ENCODE measurements around the gene SF3A1. TPM values are rescaled to one million over a fixed set of nuclear protein-coding genes. Genes with fewer than 3 reads are reported as not detected.
A peak's percentile ranks its signal among the peaks of the same experiment; 100 is the strongest.

Gene SF3A1
- total RNA-seq, 1 donor from 2014 or later: 157 TPM

DNA sequence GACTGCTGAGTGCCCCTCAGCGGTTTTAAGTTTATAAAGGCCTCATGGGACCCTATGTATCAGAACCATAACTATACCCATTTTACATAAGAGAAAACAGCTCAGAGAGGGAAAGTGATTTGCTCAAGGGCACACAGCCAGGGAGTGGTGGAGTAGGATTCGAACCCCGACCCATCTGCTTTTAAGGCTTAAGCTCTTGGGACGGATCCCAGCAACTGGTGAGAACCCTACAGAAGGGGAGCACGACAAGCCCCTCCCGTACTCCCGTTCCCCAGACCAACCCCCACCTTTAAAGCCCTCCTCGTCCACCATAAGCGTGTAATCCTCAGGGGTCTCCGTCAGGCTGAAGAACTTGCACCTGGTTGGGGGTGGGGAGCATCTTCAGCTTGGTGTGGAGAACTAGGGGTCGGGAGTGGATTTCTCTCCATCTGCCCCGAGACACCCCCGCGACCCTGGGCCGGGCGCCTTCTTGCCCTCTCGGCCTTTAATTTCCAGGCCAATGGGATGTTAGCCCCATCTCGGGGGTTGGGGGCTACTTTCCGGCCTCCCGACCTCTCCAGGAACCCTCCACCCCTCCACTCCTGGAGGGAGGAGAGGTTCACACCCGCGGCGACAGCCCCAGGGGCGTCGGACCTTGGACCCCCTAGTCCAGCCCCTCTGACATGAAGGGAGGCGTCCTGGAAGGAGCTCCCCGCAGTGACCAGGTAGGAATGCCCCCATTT, 68.1 kb downstream of the SF3A1 start:
- H3K4me1 Mint-ChIP-seq (ENCODE audit: low read depth, unreplicated experiment): no peaks in the 10 kb centered on the region
- no peaks in the 10 kb centered on the region for H3K36me3 Mint-ChIP-seq (ENCODE audit: unreplicated experiment)
- H3K27me3 Mint-ChIP-seq (ENCODE audit: unreplicated experiment): peaks cover 4% of the 10 kb centered on the region
- TF ChIP-seq, protein P1, sequence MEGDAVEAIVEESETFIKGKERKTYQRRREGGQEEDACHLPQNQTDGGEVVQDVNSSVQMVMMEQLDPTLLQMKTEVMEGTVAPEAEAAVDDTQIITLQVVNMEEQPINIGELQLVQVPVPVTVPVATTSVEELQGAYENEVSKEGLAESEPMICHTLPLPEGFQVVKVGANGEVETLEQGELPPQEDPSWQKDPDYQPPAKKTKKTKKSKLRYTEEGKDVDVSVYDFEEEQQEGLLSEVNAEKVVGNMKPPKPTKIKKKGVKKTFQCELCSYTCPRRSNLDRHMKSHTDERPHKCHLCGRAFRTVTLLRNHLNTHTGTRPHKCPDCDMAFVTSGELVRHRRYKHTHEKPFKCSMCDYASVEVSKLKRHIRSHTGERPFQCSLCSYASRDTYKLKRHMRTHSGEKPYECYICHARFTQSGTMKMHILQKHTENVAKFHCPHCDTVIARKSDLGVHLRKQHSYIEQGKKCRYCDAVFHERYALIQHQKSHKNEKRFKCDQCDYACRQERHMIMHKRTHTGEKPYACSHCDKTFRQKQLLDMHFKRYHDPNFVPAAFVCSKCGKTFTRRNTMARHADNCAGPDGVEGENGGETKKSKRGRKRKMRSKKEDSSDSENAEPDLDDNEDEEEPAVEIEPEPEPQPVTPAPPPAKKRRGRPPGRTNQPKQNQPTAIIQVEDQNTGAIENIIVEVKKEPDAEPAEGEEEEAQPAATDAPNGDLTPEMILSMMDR (IDR thresholded peaks at IDR 0.05; ENCODE audit: partially characterized antibody, unreplicated experiment): no peak
- DNase-seq: no peak
- H3K4me3 Mint-ChIP-seq (ENCODE audit: unreplicated experiment): peak overlapping the region; percentile 80
- H3K27ac Mint-ChIP-seq (ENCODE audit: unreplicated experiment): no peak overlapping the region
- peaks cover 2% of the 10 kb centered on the region for H3K9me3 Mint-ChIP-seq (ENCODE audit: unreplicated experiment)

DNA sequence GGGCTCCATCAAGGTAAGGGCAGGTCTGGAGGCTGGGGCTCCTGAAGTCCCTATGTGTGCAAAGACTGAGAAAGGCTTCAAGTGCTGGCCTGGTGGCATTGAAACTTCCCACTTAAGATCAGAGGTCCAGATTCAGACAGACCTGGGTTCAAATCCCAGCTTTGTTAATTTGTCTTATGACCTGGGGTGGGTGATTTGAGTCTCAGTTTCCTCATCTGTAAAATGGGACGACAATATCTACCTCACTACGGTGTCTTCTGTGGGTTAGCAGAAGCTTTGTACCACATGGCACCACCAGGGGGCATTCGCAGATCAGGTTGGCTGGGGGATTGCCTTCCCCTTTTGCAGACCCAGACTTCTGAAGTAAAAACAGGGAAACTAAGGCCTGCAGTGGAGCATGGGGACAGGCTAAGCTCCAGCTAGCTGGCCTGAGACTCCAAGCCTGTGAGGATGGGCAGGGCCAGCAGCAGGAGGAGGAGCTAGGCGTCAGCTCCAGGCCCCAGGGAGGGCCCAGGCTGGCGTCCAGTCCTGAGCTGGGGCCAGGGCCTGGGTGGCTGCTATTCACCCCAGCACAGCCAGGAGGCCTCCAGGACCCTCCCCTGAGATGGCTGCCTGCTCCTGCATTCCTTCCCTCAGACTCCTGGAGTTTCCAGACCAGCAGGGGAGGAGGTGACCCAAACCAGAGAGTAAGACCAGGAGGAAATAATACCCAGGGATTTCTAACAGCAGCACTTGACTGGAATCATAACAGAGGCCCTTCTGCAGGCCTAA, 68.9 kb downstream of the SF3A1 start:
- DNase-seq: peak; percentile 81
- Mint-ChIP-seq H3K9me3 (ENCODE audit: unreplicated experiment) (peaks cover 2% of the 10 kb centered on the region), H3K4me3 (ENCODE audit: unreplicated experiment) (peak overlapping the region; percentile 80), H3K36me3 (ENCODE audit: unreplicated experiment) (no peaks in the 10 kb centered on the region), H3K27ac (ENCODE audit: unreplicated experiment) (no peak overlapping the region), H3K4me1 (ENCODE audit: low read depth, unreplicated experiment) (no peaks in the 10 kb centered on the region), H3K27me3 (ENCODE audit: unreplicated experiment) (peaks cover 4% of the 10 kb centered on the region)
- TF ChIP-seq, protein P1 (IDR thresholded peaks at IDR 0.05; ENCODE audit: partially characterized antibody, unreplicated experiment): peak; percentile 83

DNA sequence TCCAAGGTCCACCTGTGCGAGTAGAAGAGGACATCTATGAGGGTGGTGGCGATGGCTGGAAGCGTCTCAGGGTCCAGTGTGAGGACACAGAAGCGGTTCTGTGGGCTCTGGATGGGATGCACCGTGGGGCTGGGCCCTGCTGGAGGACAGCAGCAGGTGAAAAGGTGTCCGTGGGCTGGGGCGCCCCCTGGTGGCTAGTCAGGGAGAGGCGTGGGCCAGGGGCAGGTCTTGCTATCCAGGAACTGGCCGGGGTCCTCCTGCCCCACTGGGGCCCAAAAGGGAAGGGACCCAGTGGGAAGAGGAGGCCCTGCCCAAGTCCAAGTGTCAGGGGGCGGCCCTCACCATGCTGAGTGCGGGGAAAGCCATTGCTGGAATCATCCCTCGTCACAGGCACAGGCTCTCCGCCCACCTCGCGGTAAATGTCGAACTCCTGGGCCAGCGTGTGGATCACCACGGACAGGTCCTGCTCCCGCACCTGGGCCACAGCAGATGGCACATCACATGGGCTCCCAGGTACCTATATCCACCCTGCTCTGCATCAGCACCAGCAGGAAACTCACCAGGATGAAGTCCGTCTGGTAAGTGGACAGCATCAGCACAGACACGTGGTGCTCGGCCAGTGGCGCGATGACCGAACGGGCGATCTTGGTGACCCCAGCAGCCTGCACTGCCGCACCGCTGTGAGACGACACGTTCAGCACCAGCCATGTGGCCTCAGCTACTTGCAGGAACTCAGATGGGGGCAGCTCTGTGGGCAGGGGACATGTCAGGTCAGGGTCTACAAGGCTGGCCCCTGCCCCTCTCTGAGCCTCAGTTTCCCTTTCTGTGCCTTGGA, 69.7 kb downstream of the SF3A1 start:
- Mint-ChIP-seq H3K4me1 (ENCODE audit: low read depth, unreplicated experiment) (no peaks in the 10 kb centered on the region), H3K27me3 (ENCODE audit: unreplicated experiment) (peaks cover 4% of the 10 kb centered on the region), H3K36me3 (ENCODE audit: unreplicated experiment) (no peaks in the 10 kb centered on the region), H3K27ac (ENCODE audit: unreplicated experiment) (no peak overlapping the region), H3K4me3 (ENCODE audit: unreplicated experiment) (no peak overlapping the region), H3K9me3 (ENCODE audit: unreplicated experiment) (peaks cover 2% of the 10 kb centered on the region)
- peak; percentile 85 for DNase-seq
- TF ChIP-seq, protein P1 (IDR thresholded peaks at IDR 0.05; ENCODE audit: partially characterized antibody, unreplicated experiment): peak; percentile 92

DNA sequence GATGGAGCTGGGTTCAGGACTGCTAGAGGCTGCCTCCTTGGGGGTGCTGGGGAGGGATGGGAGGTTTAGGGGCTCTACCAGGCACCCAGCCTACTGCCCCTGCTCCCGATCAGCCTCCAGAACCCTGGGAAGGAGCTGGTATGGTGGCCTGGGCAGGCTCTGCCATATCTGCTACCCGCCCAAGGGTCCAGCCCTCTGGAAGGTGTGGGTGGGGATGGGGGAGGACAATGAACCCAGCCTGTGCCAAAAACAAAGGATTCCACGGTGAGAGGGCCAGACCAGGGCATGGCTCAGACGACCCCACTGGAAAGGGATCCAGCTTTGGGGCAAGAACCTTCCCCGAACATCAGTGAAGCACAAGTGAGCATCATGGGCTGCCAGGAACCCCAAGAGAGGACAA, 70.4 kb downstream of the SF3A1 start:
- TF ChIP-seq, protein P1 (IDR thresholded peaks at IDR 0.05; ENCODE audit: partially characterized antibody, unreplicated experiment): no peak
- Mint-ChIP-seq H3K27ac (ENCODE audit: unreplicated experiment) (no peak overlapping the region), H3K9me3 (ENCODE audit: unreplicated experiment) (peaks cover 2% of the 10 kb centered on the region), H3K27me3 (ENCODE audit: unreplicated experiment) (peaks cover 4% of the 10 kb centered on the region), H3K36me3 (ENCODE audit: unreplicated experiment) (no peaks in the 10 kb centered on the region), H3K4me1 (ENCODE audit: low read depth, unreplicated experiment) (no peaks in the 10 kb centered on the region), H3K4me3 (ENCODE audit: unreplicated experiment) (no peak overlapping the region)
- no peak for DNase-seq
